GM04504 (cell line): ENCODE results near the gene RAD50.
"Not testable (repeated sequence)": the region's sequence is repeated elsewhere in the genome, so short reads cannot be mapped to it uniquely, and the experiment has no call there.

Experiments used
- DNase-seq: peaks from one replicate; pipeline ENCODE4 v3.0.0-alpha.2; 2012; ENCODE audit warnings: low read depth

RAD50 gene

DNA sequence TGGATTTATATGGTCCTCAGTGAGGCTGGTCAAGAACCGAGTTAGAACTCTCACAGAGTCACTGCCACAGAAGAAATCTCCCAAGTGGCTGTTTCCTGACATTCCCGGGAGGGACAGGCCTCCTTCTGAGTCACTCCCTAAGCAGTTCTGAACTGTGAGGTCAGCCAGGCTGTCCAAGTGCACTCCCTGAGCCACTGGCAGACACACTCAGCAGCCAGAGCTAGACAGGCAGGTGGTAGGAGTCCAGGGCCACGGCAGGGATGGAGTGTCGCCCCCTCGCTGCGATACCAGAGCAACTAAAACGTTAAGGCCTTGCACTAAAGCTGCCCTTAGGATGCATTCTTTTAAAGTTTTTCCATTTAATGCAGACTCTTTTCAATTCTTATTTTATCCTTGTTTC is 120.4 kb downstream of the RAD50 start:
- peak; percentile 78 for DNase-seq

DNA sequence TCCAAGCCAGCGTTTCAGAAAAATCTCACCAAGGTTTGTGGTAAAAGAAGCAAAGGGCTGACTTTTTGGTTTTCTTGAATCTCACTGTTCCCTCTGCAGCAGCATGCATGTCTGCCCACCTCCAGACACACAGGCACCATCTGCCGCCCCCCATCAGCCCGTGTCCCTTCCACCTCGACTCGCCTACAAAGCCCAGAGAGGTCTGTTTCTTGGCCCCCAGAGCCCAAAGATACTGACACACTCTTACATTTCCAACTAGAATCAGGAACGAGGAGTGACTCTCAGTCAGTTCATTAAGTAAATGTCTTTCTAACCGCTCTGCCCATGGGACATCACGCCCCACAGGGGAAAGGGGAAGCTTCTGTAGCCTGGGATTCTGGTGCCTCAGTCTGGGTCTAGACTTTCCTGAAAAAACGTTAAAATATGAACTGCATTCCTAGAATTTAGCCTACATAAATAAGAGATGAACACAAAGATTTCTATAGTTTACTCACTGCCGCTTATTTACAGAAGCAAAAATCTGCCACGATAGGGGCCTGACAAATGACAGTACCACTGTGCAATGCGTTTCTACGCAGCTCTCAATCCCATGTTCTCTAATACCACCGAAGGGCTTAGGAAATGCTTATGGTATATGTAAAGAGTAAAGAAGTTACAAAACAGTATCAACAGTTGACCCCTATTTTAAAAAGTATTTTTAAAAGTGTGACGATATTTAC is 121.1 kb downstream of the RAD50 start:
- no peak for DNase-seq

DNA sequence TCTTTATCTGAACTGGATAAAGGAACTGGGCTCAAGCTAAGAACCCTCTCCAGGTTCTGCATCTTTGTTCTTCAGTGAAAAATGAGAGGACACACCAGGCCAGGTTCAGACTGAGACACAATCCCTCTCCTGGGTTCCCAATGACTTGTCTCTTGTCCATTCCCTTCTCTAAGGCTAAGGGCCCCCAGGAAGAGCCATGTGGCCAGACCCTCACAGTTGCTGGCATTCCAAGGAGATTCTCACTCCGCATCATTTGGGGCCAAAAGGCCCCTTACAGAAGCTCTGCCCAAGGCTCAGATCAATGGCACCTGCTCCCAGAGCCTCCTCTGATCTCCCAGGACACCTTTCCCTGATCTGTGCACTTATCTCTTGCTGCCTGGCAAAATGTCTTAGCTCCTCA is 122.0 kb downstream of the RAD50 start:
- no peak for DNase-seq

DNA sequence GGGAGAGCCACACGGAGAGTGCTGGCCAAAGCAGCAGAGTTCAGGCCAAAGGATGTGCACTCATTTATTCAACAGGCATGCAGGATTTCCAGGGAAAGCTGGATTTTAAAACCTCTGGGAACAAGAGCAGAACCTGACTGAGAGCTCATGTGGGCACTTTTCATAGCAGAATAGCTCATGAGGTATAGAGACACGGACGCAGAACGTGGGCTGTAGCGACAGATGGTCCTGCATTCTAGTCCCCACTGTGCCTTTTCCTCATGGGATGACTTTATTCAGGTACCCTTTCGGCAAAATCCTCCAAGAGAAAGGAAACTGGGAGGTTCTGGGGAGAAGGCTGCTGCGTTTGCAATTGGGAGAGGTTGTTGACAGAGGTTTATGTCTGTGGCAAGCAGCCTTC is 122.4 kb downstream of the RAD50 start:
- DNase-seq, result no peak

DNA sequence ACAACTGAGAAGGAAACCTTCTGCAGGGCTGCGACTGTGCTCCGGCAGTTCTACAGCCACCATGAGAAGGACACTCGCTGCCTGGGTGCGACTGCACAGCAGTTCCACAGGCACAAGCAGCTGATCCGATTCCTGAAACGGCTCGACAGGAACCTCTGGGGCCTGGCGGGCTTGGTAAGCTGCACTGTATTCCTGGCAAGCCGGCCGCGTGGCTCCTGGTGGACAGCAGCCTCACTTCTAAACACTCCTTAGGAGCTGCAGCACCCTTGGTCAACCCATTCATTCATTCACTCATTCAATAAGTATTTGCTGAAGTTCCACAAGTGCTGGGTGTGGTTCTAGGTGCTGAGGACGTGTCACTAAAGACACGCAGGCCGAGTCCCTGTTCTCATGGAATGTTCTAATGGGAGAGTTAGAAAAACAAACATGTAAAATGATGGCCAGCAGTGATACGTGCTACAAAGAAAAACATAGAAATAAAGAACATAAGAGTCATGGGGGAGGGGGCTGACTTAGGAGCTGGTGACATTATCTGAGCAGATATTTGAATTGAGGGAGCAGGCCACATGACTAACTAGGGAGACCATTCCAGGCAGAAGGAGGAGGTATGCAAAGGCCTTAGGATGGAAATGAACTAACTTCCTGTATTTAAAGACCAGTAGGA is 123.1 kb downstream of the RAD50 start:
- no peak for DNase-seq

DNA sequence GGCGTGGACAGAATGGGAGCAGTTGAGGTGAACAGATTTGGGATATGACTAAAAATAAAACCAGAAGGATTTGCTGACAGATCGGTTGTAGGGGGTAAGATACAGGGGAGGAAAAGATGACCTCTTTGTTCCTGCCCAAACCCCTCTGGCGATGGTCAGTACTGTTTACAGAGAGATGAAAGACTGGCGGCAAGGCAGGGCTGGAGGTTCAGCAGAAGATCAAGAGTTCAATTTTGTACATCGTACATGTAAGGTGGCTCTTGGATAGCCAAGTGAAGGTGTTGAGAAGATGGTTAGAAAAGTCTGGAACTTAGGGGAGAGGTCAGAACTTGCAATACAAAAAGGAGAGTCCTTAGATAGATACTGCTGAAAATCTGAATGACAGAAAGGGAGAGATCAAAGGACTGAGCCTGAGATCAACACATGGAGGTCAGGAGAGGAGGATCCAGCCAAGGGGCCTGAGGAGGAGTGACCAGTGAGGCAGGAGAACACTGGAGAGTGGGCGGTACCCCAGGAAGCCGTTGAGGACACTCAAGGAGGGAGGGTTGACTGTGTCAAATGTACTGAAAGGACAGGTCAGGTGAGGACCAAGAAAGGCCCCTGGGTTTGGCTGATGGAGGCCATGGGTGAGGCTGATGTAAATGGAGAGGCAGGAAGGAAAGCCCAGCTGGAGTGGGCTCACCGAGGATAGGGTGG is 124.2 kb downstream of the RAD50 start:
- no peak for DNase-seq

DNA sequence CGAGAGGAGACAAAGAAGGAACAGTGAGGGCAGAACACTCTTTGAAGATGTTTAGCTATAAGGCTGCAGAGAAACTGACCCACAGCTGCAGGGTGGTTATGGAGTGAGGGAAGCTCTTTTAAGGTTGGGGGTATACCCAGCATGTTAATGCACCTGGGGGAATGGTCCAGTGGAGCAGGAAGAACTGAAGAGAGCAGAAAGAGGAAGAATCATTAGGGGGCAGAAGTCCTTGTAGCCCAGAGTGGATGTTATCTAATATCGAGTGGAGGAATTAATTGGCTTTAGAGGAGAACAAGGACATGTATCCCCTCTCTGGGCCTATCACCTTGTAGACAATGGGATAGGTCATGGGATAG is 124.7 kb downstream of the RAD50 start:
- DNase-seq, result no peak

DNA sequence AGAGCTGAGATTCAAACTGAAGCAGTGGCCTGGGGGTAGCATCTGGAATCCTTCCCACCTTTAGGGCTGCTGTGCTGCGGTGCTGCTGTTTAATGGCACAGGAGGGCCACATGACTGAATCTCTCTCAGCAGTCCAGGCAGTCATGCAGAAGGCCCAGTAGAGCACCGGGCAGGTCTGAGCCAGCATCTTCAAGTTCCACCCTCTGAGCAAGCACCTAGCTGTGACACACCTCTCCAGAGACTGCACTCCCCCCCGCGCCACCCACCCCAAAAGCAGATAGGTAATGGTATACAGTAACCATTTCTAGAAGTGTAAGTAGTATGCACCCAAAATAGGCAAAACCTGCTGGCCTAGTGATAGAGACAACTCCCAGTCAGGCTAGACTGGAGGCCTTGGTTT is 125.2 kb downstream of the RAD50 start:
- no peak for DNase-seq

DNA sequence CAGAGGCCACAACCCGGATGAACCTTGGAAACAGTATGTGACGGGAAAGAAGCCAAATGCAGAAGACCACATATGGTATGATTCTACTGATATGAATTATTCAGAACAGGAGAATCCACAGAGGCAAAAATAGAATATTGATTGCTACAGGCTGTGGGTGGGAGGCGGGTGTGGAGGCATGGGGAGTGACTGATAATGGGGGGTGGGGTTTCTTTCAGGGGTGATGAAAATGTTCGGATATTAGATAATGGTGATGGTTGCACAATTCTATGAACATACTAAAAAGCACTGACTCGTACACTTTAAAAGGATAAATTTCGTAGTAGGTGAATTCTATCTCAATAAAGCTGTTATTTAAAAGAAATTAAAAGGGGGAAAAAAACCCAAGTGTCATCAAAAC is 127.7 kb downstream of the RAD50 start:
- DNase-seq, result no peak

DNA sequence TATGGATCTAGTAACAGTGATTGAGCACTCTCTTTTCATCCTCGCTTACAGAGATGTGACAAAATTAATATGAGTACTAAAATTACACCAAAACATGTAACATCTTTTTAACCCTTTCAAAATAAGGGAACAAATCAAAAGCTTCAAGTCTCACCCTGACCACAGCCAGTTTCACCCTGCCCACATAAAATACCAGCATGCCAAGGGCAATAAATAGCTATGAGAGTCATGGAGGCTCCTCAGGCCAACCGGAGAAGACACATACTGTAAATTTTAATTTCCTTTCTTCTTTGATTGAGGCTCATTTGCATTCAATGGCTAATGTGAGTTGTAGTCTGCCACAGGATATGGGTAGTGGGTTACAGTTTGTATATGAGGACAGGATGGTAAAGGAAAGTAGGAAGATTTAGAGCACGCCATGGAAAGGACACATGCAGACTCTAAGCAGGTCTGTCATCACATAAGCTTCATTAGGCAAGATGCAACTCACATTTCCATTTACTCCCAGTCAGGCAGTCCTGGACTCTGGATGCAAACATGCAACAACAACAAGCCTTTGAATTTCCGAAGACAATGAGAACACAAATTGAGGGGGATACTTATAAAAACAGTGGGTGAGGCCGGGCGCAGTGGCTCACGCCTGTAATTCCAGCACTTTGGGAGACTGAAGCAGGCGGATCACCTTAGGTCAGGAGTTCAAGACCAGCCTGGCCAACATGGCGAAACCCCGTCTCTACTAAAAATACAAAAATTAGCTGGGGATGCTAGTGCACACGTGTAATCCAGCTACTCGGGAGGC is 128.3 kb downstream of the RAD50 start:
- no peak for DNase-seq

DNA sequence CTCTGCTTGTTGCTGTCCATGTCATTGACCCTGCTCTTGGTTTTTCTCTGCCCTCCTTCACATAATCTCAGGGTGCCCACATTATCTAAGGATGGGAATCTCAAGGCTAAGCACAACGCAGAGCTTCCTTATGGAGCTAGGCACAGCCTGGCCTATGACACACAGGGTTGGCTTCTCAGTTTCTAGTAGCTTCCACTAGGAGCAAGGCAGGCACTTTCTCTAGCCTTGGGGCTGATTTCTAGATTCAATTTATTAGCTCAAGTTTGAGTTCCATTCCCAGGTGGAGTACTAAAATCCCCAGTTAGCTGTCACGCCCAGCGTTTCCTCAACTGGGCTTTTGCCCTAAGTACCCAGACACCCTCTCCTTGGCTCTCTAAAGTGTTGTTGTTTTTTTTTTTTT is 129.4 kb downstream of the RAD50 start:
- DNase-seq, result no peak

DNA sequence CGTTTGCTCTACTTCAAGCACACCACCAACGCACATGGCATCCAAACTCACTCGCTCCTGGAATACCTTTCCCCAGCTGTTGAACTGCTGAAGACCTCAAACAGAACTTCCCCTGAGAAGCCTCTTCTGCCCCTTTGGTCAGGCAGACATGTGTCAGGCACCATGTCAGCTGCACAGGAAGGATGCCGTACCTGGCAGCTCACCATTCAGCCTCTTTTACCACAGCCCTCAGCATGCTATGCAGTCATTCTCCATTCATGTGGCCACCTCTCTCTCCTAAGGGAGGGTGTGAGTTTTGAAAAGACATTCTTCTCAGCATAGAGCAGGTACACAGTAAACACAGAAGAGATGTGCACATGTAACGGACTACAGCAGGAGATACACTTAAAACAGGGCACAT is 131.2 kb downstream of the RAD50 start:
- no peak for DNase-seq

DNA sequence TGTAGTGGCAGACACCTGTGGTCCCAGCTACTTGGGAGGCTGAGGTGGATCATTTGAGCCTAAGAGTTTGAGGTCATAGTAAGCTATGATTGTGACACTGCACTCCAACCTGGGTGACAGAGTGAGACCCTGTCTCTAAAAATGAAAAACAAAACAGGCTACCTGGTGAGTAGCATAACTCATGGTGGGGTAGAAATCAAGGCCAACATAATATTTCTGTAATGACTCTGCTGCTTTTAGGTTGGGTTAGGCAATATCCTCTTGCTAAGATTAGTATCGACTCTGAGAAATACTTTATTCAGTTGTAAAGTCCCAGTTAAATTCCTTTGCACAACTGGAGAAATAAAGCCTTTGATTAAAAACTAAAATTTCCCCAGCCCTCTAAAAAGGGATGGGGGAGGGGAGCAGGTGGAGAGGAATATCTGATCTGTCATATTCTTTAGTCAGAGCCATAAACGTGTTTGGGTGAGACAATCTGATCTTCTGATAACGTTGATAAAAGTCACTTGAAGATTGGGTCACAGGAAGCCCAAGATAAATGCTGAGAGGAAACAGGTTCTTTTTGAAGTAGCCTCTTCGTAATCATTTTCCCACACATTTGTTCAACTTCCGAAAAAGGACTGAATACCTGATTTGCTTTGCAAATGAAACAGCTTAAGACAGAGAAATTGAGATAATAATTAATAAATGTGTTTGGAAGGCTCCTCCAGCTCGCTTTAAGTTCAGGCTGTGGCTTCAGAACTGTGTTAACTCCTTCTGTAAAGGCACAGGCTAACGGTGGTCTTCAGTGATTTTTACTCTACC is 132.0 kb downstream of the RAD50 start:
- DNase-seq, result no peak

DNA sequence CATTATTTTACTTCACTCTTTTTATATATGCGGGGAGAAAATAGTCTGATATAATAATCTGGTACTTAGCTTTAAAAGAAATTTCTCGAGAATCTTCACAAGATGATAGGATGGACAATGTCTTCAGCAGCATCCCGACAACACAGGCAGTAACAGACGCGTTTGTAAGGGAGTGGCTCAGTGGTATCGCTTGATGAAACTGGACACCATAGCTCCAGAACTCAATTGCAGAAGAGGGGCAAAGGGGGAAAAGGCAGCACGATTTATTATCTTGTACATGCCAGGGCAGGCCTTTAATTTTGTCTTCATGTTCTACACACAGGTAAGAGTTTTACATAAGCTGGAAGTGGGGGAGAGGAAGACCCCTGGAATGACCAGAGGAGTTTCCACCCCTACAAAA is 132.7 kb downstream of the RAD50 start:
- DNase-seq, result no peak

DNA sequence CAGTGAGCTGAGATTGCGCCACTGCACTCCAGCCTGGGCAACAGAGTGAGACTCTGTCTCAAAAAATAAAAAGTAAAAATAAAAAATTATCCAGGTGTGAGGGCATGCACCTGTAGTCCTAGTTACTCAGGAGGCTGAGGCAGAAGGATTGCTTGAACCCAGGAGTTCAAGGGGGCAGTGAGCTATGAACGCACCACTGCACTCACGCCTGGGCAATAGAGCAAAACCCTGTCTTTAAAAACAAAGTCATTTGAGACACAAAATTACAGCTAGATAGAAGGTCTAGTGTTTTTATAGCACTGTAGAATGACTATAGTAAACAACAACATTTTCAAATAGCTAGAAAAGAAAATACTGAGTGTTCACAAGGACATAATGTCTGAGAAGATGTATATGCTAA is 133.4 kb downstream of the RAD50 start:
- DNase-seq, result no peak

DNA sequence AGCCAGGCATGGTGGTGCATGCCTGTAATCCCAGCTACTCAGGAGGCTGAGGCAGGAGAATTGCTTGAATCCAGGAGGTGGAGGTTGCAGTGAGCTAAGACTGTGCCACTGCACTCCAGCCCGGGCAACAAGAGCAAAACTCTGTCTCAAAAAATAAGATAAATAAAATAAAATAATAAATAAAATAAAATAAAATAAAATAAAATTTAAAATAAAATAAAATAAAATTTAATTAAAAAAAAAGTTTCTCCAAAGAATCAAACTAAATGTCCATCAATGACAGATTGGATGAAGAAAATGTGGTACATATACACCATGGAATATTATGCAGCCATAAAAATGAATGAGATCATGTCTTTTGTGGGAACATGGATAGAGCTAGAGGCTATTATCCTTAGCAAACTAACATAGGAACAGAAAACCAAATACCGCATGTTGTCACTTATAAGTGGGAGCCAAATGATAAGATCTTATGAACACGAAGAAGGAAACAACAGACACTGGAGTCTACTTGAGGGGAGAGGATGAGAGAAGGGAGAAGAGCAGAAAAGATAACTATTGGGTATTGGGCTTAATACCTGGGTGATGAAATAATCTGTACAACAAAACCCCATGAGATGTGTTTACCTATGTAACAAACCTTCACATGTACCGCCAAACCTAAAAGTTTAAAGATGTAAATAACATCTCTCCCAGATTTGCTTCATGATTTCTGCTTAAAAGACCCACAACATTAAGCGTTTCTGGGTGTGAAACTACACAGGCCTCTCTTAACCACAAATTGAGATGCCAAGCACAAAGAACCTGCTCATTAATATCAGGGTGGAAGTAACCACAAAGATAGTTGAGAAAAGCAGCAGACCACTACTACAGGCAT is 135.2 kb downstream of the RAD50 start:
- DNase-seq, result not testable (repeated sequence)

DNA sequence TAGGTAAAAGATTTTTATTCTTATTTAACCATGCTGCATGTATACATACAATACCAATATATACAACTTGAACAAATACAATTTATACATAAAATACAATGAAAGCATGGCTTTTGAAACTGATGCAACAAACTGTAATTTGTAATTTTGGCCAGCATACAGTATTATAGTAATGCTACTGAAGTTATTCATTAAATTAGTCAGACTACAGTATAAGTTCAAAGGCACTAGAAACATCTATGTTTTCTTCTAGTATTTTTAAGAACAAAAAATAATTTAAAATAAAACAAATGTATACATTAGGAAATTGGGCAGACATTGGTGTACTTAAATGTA is 135.8 kb downstream of the RAD50 start:
- no peak for DNase-seq
